C1 segment of cervical spinal cord (tissue), 14 donors: ENCODE data around the gene CYP4V2.
"Not testable (repeated sequence)": the region's sequence is repeated elsewhere in the genome, so short reads cannot be mapped to it uniquely, and the experiment has no call there.

Experiments
- DNase-seq, 14 donors: peaks; one replicate each; lab custom pipeline; 2025; lab: John Stamatoyannopoulos, UW

Gene CYP4V2

DNA sequence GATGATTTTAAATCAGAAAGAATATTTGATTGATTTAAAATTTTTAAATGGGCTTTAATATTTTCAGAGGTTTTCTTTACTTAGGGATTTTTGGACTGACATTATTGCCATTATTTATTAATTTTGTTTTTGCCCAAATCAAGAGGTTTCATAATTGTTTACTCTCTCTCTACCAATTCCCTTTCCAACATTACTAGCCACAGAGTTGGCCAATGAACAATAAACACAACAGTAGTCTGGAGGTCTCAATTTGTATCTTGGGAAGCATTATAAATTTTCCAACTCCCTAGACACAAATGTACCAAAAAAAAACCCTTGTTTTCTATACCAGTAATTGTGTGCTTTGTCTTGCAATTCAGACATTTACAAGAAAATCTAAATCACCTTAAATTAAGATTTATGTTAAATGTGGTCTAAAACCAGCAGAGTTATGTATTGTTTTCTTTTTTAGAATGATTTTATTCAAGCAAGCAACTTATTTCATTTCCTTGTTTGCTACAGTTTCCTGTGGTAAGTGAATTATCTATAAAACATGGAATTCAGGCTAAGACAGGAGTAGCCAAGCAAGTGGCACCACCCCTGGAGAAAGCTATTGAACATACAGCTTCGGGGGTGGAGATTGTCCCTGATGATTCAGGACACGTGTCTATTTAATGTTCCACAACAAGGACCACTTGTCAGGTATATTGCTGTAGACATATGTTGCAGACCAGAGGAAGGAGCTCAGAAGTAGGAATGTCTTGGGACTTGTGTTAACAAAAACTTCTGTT, 36.6 kb downstream of the CYP4V2 start:
- no peak for DNase-seq

DNA sequence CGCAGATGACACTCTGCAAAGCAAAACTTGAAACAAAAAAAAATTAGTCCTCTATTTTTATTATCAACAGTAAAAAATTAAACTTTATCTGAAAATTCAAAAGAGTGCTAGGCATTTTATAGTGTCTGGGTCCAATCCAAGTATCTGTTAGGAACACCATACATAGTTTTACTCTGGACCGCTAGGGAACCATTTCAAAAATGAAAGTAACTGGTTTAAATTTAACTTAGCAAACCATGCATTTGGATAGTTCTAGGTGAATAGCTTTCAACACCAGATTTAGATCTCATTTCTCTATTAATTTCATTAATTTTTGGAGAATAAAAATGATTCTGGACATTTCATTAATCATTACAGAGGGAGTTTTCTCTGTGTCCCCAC, 37.1 kb downstream of the CYP4V2 start:
- DNase-seq: no peak

- no peak for DNase-seq
These were observed 43.0 kb downstream of the CYP4V2 start for GRCh38 chr4:186234367-186234766.

DNA sequence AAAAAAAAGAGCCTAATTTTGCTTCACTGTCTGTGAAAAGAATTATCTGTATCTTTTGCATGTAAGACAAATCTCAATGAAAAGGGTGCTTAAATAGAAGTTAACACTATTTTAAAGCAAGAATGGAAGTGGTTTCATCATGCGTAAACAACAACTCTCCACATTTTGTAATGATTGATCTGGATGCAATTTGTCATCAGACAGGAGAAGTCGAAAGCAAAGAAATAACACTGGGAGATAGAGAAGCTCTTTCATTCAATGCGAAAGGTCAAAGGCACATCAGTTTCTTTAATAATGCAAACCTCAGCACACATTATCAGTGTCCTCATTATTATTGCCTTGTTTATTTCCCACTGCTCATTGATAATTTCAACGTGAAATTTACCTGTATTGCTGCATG, 44.8 kb downstream of the CYP4V2 start:
- no peak for DNase-seq

GRCh38 chr4:186240452-186240847, 49.1 kb downstream of the CYP4V2 start:
- DNase-seq: peak in 1 of 14 donors; percentile 19

GRCh38 chr4:186240848-186241491, 49.6 kb downstream of the CYP4V2 start:
- DNase-seq: peak in 1 of 14 donors; percentile 19

GRCh38 chr4:186241616-186242015, 50.2 kb downstream of the CYP4V2 start:
- DNase-seq: peak in 1 of 14 donors; percentile 24

- not testable (repeated sequence) for DNase-seq
These were observed 50.7 kb downstream of the CYP4V2 start for GRCh38 chr4:186242031-186242430.

DNA sequence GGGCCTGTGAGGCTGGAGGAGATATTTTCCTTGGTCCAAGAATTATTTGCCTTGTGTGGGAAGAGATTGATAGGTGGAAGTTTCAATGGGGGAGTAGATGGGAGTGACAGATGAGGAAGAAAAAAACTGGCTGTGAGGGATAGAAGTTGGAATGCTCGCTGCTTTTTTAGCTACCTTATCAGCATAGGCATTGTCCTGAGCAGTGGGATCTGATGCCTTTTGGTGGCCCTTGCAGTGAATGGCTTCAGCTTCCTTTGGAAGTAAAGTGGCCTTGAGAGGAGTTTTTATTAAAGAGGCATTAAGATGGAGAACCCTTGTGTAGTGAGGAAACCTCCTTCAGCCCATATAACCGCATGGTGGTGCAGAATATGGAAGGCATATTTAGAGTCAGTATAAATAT, 52.0 kb downstream of the CYP4V2 start:
- DNase-seq: no peak

GRCh38 chr4:186244835-186245234, 53.5 kb downstream of the CYP4V2 start:
- no peak for DNase-seq

DNA sequence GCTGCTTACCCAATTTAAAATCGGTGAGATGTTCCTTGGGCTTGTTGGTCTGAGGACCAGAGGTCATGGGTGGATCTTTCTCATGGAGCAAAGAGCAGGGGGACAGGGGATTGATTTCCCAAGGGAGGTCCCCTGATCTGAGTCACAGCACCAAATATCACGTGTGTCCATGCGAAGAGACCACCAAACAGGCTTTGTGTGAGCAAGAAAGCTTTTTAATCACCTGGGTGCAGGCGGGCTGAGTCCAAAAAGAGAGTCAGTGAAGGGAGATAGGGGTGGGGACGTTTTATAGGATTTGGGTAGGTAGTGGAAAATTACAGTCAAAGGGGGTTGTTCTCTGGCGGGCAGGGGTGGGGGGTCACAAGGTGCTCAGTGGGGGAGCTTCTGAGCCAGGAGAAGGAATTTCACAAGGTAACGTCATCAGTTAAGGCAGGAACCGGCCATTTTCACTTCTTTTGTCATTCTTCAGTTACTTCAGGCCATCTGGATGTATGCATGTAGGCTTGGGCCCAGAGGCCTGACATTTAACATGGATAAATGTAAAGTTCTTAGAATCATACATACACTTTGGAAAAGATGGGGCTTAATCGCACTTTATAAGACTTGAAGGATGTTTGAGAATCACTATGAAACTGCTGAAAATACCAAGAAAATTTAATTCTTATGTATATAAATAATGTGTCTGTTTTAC, 55.8 kb downstream of the CYP4V2 start:
- not testable (repeated sequence) for DNase-seq

- DNase-seq: no peak
These were observed 57.3 kb downstream of the CYP4V2 start for GRCh38 chr4:186248643-186249042.

DNA sequence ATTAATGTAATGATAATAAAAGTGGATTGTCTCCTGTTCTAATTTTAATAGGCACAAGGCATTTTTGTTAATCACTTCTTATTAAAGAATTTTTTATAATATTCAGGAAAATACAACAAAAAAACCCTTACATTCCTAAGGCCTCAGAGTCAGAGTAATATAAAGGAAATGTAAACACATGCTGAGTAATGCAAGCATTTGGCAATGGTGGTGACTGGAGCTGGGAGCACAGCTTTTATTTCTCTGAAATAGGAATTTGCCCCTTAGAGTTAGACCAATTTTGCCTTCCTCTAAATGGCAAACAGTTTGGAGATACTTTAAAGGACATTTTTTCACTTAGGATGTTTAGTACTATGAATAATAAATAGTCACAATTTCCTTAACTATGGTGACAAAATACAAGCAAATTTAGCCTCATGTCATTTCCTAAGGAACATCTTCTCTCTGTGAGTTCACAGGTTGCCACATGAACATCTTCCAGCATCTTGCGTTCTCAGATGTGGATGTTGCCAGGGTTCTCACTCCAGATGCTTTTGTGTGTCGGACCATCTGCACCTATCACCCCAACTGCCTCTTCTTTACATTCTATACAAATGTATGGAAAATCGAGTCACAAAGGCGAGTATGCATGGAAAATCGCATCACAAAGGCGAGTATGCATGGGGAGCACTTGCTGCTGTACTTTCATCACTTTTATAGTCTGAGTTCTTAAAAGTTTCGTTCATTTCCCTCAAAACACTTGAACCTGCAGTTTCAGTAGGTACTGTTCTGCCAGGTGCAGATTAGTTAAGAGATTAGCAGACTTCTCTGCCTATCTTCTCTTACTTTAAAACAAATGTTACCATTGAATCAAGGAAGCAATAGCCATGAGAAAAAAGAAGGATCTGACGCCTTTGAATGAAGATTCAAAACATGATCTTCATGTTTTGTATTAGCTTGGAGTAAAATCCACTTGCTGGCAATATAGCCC, 58.7 kb downstream of the CYP4V2 start:
- no peak for DNase-seq

GRCh38 chr4:186250760-186251159, 59.4 kb downstream of the CYP4V2 start:
- DNase-seq: no peak

DNA sequence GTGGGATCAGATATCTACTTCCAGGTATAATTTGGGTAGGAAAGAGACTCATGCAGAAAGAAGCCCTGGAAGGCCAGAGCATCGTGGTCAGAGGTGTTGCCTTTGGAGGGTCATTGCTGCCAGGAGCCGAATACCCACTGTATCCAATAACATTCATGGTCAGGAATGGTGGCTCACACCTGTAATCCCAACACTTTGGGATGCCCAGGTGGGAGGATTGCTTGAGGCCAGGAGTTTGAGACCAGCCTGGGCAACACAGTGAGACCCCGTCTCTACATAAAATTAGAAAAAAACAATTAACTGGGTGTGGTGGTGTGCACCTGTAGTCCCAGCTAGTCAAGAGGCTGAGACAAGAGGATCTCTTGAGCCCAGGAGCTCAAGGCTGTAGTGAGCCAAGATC, 63.8 kb downstream of the CYP4V2 start:
- no peak for DNase-seq

- DNase-seq: no peak
These were observed 66.9 kb downstream of the CYP4V2 start for GRCh38 chr4:186258216-186258811.

DNA sequence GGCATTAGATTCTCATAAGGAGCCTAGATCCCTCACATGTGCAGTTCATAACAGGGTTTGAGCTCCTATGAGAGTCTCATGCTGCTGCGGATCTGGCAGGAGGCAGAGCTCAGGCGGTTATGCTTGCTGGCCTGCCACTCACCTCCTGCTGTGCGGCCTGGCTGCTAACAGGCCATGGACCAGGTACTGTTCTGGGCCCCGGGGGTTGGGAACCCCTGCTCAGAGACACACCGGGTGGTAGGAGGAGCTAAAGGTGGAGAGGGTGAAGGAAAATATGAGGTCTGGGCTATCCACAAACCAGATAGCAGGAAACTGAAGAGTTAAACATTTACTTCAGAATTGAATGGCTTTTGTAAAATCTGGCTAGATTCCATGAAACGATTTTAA, 68.7 kb downstream of the CYP4V2 start:
- DNase-seq: no peak
